Measurements from ENCODE around the gene EXOG.

EXOG gene

DNA sequence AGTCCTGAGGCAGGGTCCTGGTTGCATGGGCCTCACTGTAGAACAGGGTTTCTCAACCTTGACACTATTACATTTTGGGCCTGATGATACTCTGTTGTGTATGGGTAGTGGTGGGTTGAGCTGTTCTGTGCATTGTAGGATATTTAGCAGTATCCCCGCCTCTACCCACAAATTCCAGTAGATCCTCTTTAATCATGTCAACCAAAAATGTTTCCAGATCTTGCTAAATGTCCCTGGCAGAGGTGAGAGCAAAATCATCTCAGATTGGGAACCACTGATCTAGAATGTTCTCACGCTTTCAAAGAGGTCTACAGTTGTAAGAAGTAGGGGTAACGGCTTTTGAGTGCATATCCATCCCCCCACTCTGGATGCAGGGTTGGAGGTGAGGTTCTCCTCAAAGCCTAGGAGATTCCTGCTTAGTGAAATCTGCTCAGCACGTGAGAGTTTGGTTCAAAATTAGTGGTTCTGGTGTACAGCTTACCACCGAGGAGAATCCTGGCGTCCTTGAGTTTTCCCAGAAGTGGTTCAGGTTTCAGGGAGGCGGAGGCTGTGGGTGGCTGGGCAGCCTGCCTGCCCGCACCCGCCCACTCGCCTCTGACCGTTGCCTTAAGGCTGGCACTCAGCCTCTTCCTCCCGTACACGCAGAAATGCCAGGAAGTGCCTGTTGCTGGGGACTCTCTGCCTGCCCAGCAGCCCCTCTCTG lies 37.2 kb upstream of the EXOG start:
- Histone ChIP-seq H3K9me3 (ENCODE audit: insufficient read depth, low read length) (no peaks in the 10 kb centered on the region), H3K36me3 (replicated peaks; ENCODE audit: low read depth, low read length) (no peaks in the 10 kb centered on the region), H3K9ac (ENCODE audit: low read length) (no peak overlapping the region), H3K4me3 (ENCODE audit: low read length) (no peak overlapping the region), H4K20me1 (ENCODE audit: insufficient read depth, low read length) (peaks cover 20% of the 10 kb centered on the region; the same call in 1 of the 2 replicates), H3K4me1 (ENCODE audit: low read length) (peaks cover 7% of the 10 kb centered on the region), H3K27me3 (ENCODE audit: low read depth, low read length) (no peaks in the 10 kb centered on the region), H3K4me2 (ENCODE audit: low read length) (no peak overlapping the region), H3K79me2 (ENCODE audit: low read length) (peaks cover 76% of the 10 kb centered on the region), H2AFZ (ENCODE audit: low read depth, low read length) (no peak overlapping the region), H3K27ac (ENCODE audit: low read length) (no peak overlapping the region)
- TF ChIP-seq, protein P1, sequence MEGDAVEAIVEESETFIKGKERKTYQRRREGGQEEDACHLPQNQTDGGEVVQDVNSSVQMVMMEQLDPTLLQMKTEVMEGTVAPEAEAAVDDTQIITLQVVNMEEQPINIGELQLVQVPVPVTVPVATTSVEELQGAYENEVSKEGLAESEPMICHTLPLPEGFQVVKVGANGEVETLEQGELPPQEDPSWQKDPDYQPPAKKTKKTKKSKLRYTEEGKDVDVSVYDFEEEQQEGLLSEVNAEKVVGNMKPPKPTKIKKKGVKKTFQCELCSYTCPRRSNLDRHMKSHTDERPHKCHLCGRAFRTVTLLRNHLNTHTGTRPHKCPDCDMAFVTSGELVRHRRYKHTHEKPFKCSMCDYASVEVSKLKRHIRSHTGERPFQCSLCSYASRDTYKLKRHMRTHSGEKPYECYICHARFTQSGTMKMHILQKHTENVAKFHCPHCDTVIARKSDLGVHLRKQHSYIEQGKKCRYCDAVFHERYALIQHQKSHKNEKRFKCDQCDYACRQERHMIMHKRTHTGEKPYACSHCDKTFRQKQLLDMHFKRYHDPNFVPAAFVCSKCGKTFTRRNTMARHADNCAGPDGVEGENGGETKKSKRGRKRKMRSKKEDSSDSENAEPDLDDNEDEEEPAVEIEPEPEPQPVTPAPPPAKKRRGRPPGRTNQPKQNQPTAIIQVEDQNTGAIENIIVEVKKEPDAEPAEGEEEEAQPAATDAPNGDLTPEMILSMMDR (IDR thresholded peaks at IDR 0.05; ENCODE audit: low read depth, low read length), result no peak
- TF ChIP-seq EZH2phosphoT487 (IDR thresholded peaks at IDR 0.05; ENCODE audit: low read depth), result no peak

DNA sequence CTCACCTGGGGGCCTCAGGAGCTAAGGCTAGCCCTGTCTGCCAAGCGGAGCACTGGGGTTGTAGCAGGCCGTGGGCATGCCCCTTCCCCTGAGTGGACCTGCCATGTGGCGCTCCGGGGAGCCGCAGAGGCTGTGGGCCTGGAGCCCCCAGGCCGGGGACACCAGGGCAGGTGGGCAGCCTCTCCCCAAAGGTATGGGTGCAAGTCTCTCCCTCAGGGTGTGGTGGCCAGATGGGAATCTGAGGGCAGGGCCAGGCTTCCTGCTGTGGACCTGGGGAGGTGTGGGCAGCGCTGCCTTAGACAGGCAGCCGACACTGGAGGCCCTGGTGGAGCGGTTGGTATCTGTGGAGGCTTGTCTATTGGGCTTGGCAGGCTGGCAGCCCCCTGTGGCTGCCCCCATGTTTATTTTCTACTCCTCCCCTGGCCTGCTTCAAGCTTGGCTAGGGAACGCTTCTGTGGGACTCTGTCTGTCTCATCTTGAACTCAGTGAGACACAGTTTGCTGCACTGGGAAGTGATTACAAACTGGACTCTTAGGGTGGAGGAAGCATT lies 36.6 kb upstream of the EXOG start:
- Histone ChIP-seq H3K9ac (ENCODE audit: low read length) (no peak overlapping the region), H3K27ac (ENCODE audit: low read length) (no peak overlapping the region), H4K20me1 (ENCODE audit: insufficient read depth, low read length) (peaks cover 22% of the 10 kb centered on the region; the same call in 1 of the 2 replicates), H3K27me3 (ENCODE audit: low read depth, low read length) (no peaks in the 10 kb centered on the region), H3K79me2 (ENCODE audit: low read length) (peaks cover 75% of the 10 kb centered on the region), H3K9me3 (ENCODE audit: insufficient read depth, low read length) (no peaks in the 10 kb centered on the region), H3K4me1 (ENCODE audit: low read length) (peaks cover 7% of the 10 kb centered on the region), H3K4me2 (ENCODE audit: low read length) (no peak overlapping the region), H3K4me3 (ENCODE audit: low read length) (no peak overlapping the region), H2AFZ (ENCODE audit: low read depth, low read length) (no peak overlapping the region), H3K36me3 (replicated peaks; ENCODE audit: low read depth, low read length) (no peaks in the 10 kb centered on the region)
- no peak for TF ChIP-seq EZH2phosphoT487 (IDR thresholded peaks at IDR 0.05; ENCODE audit: low read depth)
- TF ChIP-seq, protein P1 (IDR thresholded peaks at IDR 0.05; ENCODE audit: low read depth, low read length), result no peak

DNA sequence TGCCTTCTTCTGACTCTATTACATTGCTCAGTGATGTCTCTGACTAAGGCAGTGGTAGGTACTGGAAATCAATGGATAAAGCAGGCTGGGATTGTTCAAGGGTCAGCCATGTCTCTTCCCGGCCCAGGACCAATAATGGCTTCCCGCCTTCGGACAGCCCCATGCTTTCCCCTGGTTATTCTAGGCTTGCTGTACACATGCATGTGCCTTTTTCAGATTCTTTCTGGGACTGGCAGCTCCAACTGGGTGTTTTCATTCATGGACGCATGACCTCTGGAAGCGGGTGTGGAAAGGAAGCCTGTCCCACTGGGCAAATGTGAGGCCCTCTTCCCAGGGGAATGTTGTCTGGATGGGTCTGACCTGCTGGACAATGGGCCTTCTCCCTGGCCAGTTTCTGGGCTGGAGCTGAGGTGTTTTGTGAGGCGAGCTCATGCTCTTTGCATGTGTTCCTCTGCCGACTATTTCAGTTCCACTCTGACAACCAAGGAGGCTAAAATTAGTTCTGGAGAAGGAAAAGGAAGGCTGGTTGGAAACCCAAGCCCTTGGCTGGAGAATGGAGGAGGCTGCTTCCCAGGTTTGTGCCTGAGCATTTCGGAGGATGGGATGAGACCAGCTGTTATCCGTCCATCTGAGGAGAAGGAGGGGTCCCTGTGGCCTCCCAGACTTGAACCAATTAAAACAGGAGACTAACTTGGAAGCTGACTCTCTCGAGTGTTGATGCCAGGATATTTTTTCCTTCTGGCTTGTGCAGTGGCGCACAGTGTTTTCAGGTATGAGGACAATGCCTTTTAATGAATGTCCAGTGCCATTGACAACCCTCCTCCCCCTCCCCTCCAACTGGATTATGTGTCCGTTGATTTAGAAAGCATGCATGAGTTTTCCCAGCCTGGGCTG lies 35.5 kb upstream of the EXOG start:
- no peak for TF ChIP-seq EZH2phosphoT487 (IDR thresholded peaks at IDR 0.05; ENCODE audit: low read depth)
- TF ChIP-seq, protein P1 (IDR thresholded peaks at IDR 0.05; ENCODE audit: low read depth, low read length), result no peak
- Histone ChIP-seq H3K27ac (ENCODE audit: low read length) (no peak overlapping the region), H3K27me3 (ENCODE audit: low read depth, low read length) (no peaks in the 10 kb centered on the region), H4K20me1 (ENCODE audit: insufficient read depth, low read length) (peaks cover 24% of the 10 kb centered on the region; the same call in 1 of the 2 replicates), H3K4me1 (ENCODE audit: low read length) (no peaks in the 10 kb centered on the region), H3K9me3 (ENCODE audit: insufficient read depth, low read length) (no peaks in the 10 kb centered on the region), H3K36me3 (replicated peaks; ENCODE audit: low read depth, low read length) (no peaks in the 10 kb centered on the region), H3K4me3 (ENCODE audit: low read length) (no peak overlapping the region), H3K4me2 (ENCODE audit: low read length) (no peak overlapping the region), H3K9ac (ENCODE audit: low read length) (no peak overlapping the region), H2AFZ (ENCODE audit: low read depth, low read length) (no peak overlapping the region), H3K79me2 (ENCODE audit: low read length) (peaks cover 65% of the 10 kb centered on the region)
